Activated CD4-positive, alpha-beta T cell treated with anti-CD3 and anti-CD28 coated beads, Interleukin-2, amount 10 ng/mL, durations not matched to agents 7 days and 5 days (primary cell): ENCODE measurements around the gene KAZN. TPM values are rescaled to one million over a fixed set of nuclear protein-coding genes. Genes with fewer than 3 reads are reported as not detected.
A peak's percentile ranks its signal among the peaks of the same experiment; 100 is the strongest.

ENCODE experiments used
- CTCF ChIA-PET: fragments of 350-600 bp; sonication (Branson Sonifier 250); formaldehyde crosslinking; loops from one replicate; lab custom pipeline; 2021; ENCODE audit warnings: antibody characterized with exemption; lab: Charles Lee
- POLR2A ChIA-PET: fragments of 350-600 bp; sonication (Branson Sonifier 250); formaldehyde crosslinking; loops from one replicate; lab custom pipeline; 2021; ENCODE audit warnings: antibody characterized with exemption; lab: Charles Lee
- DNase-seq: peaks from one replicate; pipeline ENCODE4 v3.0.0-alpha.2; 2020
- H3K27ac Mint-ChIP-seq: one replicate; pipeline ENCODE4 v1.8.0; 2021; ENCODE audit warnings: mild to moderate bottlenecking, moderate library complexity, mixed read lengths
- H3K27me3 Mint-ChIP-seq: one replicate; pipeline ENCODE4 v1.8.0; 2021; ENCODE audit warnings: mixed read lengths
- H3K36me3 Mint-ChIP-seq: one replicate; pipeline ENCODE4 v1.8.0; 2021; ENCODE audit warnings: low read depth, mixed read lengths
- H3K4me1 Mint-ChIP-seq: one replicate; pipeline ENCODE4 v1.8.0; 2021; ENCODE audit warnings: mixed read lengths
- H3K4me3 Mint-ChIP-seq: one replicate; pipeline ENCODE4 v1.8.0; 2021; ENCODE audit warnings: mild to moderate bottlenecking, moderate library complexity, mixed read lengths
- H3K9me3 Mint-ChIP-seq: one replicate; pipeline ENCODE4 v1.8.0; 2021; ENCODE audit warnings: mixed read lengths
- total RNA-seq, 2 experiments: library from RNA; stranded (reverse); gene quantifications; one replicate each; pipeline ENCODE4 v1.2.3, GENCODE V29; 2021

KAZN gene
- total RNA-seq, 2 experiments from 2014 or later, result 0.21 to 0.22 TPM

DNA sequence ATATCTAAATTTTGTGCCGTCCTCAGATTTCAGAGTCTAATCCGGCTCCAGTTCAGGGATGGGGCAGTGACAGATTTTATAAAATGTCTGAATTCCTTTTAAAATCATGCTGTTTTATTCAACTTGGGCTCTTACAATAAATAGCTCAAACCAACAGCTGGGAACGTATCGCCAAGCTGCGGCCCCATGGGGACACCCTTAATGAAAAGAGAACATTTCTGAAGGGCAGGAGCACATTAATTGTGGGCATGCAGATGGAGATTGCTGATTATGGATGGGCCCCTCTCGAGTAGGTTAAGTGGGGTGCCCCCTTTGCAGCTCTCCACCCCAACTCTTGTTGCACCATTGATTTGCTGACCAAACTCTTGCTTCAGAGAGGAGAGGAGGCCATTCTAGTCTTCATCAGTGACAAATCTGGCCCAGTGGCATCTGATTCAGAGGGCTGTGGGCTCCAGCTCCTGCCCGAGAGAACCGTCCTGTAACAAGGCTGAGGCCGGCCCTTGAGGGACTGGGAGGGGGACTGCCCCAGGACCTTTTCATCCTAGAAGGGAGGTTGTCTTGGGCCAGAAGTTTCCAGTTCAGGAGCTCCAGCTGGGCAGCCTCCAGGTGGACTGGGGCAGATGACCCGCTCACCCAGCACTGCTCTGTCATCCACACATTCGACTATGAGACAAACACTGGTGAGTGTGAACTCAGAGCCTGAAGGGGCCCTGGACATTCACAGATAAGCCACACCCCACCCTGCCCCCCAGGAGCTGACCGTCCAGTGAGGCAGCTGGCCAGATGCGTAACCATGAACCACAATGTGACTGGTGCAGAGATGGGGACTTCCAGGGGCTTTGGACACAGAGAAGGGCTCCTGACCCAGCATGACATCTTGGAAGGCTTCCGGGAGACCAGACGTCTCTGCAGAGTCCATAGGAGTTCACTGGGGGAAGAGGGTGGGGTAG is 500.0 kb downstream of the KAZN start:
- Mint-ChIP-seq H3K9me3 (no peaks in the 10 kb centered on the region), H3K27me3 (peaks cover 15% of the 10 kb centered on the region), H3K36me3 (no peaks in the 10 kb centered on the region), H3K4me3 (no peak overlapping the region), H3K4me1 (peaks cover 7% of the 10 kb centered on the region), H3K27ac (no peak overlapping the region)
- ChIA-PET POLR2A (no interaction called here), CTCF (interaction anchor here (0.6 to 2.0 kb wide), 4 partner anchors 14 to 1567 kb away, joined by 3 to 7 read pairs (median 4); no protein-coding TSS in a partner anchor)
- DNase-seq, result no peak

- peaks cover 7% of the 10 kb centered on the region for H3K4me1 Mint-ChIP-seq
- ChIA-PET CTCF (interaction anchor here (0.6 to 2.0 kb wide), 4 partner anchors 13 to 1569 kb away, joined by 3 to 7 read pairs (median 4); no protein-coding TSS in a partner anchor), POLR2A (no interaction called here)
- H3K36me3 Mint-ChIP-seq, result no peaks in the 10 kb centered on the region
- no peaks in the 10 kb centered on the region for H3K9me3 Mint-ChIP-seq
- H3K27me3 Mint-ChIP-seq, result peaks cover 17% of the 10 kb centered on the region
- no peak overlapping the region for H3K27ac Mint-ChIP-seq
- H3K4me3 Mint-ChIP-seq, result no peak overlapping the region
- DNase-seq, result no peak
These were observed 501.1 kb downstream of the KAZN start for GRCh38 chr1:15099441-15100120.

GRCh38 chr1:15100121-15100879 is 501.8 kb downstream of the KAZN start:
- Mint-ChIP-seq H3K27ac (no peak overlapping the region), H3K9me3 (peaks cover 2% of the 10 kb centered on the region), H3K4me1 (peaks cover 7% of the 10 kb centered on the region), H3K36me3 (no peaks in the 10 kb centered on the region), H3K4me3 (no peak overlapping the region), H3K27me3 (peaks cover 22% of the 10 kb centered on the region)
- POLR2A ChIA-PET, result no interaction called here
- CTCF ChIA-PET, result interaction anchor here (1.5 to 2.0 kb wide), 2 partner anchors 16 to 28 kb away, joined by 4 to 7 read pairs; no protein-coding TSS in a partner anchor
- peak; percentile 61 for DNase-seq

- Mint-ChIP-seq H3K36me3 (no peaks in the 10 kb centered on the region), H3K9me3 (peaks cover 2% of the 10 kb centered on the region), H3K27me3 (peaks cover 22% of the 10 kb centered on the region), H3K4me3 (no peak overlapping the region), H3K4me1 (peaks cover 7% of the 10 kb centered on the region), H3K27ac (no peak overlapping the region)
- DNase-seq, result no peak
- POLR2A ChIA-PET, result no interaction called here
- CTCF ChIA-PET, result no interaction called here
These were observed 502.6 kb downstream of the KAZN start for GRCh38 chr1:15100880-15101760.

GRCh38 chr1:15101801-15102200 is 503.3 kb downstream of the KAZN start:
- Mint-ChIP-seq H3K4me1 (peaks cover 7% of the 10 kb centered on the region), H3K9me3 (peaks cover 2% of the 10 kb centered on the region), H3K27me3 (peaks cover 22% of the 10 kb centered on the region), H3K4me3 (no peak overlapping the region), H3K36me3 (no peaks in the 10 kb centered on the region), H3K27ac (no peak overlapping the region)
- no peak for DNase-seq
- ChIA-PET CTCF (no interaction called here), POLR2A (no interaction called here)

DNA sequence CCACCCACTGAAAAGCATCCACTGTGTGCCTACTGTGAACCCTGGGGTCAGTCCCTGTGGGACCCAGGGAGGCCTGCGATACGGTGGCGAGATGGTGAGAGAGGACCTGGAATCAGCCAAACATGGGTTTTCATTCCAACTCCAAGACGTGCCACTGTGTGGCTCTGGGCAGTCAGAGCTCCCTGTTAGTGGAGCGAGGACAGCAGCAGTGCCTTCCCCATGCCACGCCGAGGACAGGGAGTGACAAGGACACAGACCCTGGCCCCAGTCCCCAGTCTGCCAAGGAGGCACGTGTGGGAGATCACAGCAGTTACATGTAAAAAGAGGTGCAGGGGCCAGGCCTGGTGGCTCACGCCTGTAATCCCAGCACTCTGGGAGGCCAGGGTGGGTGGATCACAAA is 504.2 kb downstream of the KAZN start:
- no peaks in the 10 kb centered on the region for H3K36me3 Mint-ChIP-seq
- ChIA-PET POLR2A (no interaction called here), CTCF (no interaction called here)
- DNase-seq, result no peak
- peaks cover 7% of the 10 kb centered on the region for H3K4me1 Mint-ChIP-seq
- H3K27ac Mint-ChIP-seq, result no peak overlapping the region
- peaks cover 22% of the 10 kb centered on the region for H3K27me3 Mint-ChIP-seq
- H3K9me3 Mint-ChIP-seq, result peaks cover 2% of the 10 kb centered on the region
- no peak overlapping the region for H3K4me3 Mint-ChIP-seq

DNA sequence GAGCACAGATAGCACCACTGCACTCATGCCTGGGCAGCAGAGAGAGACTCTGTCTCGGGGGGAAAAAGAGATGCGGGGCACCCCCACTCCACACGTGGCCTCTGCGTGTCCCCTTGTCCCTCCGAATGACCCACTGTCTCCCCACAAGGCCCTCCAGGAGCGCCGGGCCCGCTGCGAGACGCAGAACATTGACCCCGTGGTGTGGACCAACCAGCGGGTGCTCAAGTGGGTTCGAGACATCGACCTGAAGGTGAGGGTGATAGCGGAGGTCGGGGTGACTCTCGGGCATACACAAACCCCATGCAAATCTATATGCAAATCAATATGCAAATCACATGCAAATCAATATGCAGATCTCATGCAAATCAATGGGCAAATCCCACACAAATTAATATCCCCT is 504.7 kb downstream of the KAZN start:
- peaks cover 22% of the 10 kb centered on the region for H3K27me3 Mint-ChIP-seq
- H3K4me1 Mint-ChIP-seq, result peaks cover 7% of the 10 kb centered on the region
- no peak for DNase-seq
- H3K27ac Mint-ChIP-seq, result no peak overlapping the region
- ChIA-PET CTCF (no interaction called here), POLR2A (no interaction called here)
- no peaks in the 10 kb centered on the region for H3K36me3 Mint-ChIP-seq
- H3K9me3 Mint-ChIP-seq, result peaks cover 2% of the 10 kb centered on the region
- no peak overlapping the region for H3K4me3 Mint-ChIP-seq

GRCh38 chr1:15103906-15104305 is 505.4 kb downstream of the KAZN start:
- peaks cover 2% of the 10 kb centered on the region for H3K9me3 Mint-ChIP-seq
- H3K27ac Mint-ChIP-seq, result no peak overlapping the region
- CTCF ChIA-PET, result no interaction called here
- DNase-seq, result no peak
- POLR2A ChIA-PET, result no interaction called here
- no peaks in the 10 kb centered on the region for H3K36me3 Mint-ChIP-seq
- H3K4me3 Mint-ChIP-seq, result no peak overlapping the region
- H3K4me1 Mint-ChIP-seq, result peaks cover 7% of the 10 kb centered on the region
- peaks cover 28% of the 10 kb centered on the region for H3K27me3 Mint-ChIP-seq

DNA sequence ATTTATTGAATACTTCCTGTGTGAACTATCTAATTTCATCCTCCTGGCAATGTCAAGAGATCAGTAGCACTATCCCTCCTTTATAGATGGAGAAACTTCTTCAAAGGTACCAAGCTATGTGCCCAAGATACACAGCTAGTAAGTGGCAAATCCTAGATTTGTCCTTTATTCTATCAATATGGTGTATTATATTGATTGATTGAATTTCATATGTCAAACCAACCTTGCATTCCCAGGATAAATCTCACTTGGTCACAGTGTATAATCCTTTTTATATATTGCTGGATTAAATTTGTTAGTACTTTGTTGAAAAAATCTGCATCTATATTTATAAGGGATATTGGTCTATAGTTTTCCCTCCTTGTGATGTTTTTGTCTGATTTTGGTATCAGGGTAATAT is 506.3 kb downstream of the KAZN start:
- Mint-ChIP-seq H3K36me3 (no peaks in the 10 kb centered on the region), H3K27ac (no peak overlapping the region), H3K9me3 (peaks cover 2% of the 10 kb centered on the region), H3K4me3 (no peak overlapping the region), H3K4me1 (peaks cover 7% of the 10 kb centered on the region), H3K27me3 (peaks cover 27% of the 10 kb centered on the region)
- no peak for DNase-seq
- CTCF ChIA-PET, result interaction anchor here (0.7 to 0.9 kb wide), 2 partner anchors 12 to 20 kb away, joined by 3 to 5 read pairs; no protein-coding TSS in a partner anchor
- POLR2A ChIA-PET, result no interaction called here

GRCh38 chr1:15106608-15107007 is 508.1 kb downstream of the KAZN start:
- no peak overlapping the region for H3K27ac Mint-ChIP-seq
- CTCF ChIA-PET, result interaction anchor here (0.6 kb wide), 1 partner anchor 192 kb away, joined by 3 read pairs; no protein-coding TSS in a partner anchor
- peaks cover 17% of the 10 kb centered on the region for H3K27me3 Mint-ChIP-seq
- no peak overlapping the region for H3K4me3 Mint-ChIP-seq
- POLR2A ChIA-PET, result no interaction called here
- no peaks in the 10 kb centered on the region for H3K36me3 Mint-ChIP-seq
- no peaks in the 10 kb centered on the region for H3K4me1 Mint-ChIP-seq
- peaks cover 2% of the 10 kb centered on the region for H3K9me3 Mint-ChIP-seq
- no peak for DNase-seq

DNA sequence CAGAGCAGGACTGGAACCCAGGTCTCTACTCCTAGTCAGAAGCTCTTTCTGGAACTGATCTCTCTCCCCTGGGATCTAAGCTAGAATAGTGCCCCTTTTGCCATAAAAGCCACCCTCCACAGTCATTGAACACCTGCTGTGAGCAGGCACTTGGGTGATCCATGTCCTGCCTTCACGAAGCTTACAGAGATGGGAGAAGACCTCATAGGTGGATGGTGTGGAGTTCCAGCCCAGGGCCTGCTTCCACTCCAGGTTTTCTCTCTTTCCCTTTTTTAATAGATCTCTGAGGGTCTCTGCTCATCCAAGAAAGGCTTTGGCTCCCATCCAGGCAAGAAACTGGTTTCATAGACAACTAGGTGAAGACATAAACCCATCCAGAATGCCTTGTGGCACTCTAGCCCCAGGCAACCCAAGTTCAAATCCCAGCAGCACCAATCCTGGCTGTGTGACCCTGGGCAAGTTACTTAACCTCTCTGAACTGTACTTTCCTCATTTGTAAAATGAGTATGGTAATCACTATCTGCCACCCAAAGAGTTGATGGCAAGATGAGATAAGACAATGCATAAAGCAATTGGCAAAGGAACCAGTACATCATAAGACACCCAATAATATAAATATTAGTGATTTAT is 508.7 kb downstream of the KAZN start:
- CTCF ChIA-PET, result interaction anchor here (0.6 to 1.0 kb wide), 2 partner anchors 21 to 192 kb away, joined by 3 read pairs; no protein-coding TSS in a partner anchor
- Mint-ChIP-seq H3K27me3 (peaks cover 14% of the 10 kb centered on the region), H3K27ac (no peak overlapping the region), H3K4me1 (peaks cover 5% of the 10 kb centered on the region), H3K9me3 (peaks cover 2% of the 10 kb centered on the region), H3K36me3 (no peaks in the 10 kb centered on the region), H3K4me3 (no peak overlapping the region)
- no peak for DNase-seq
- POLR2A ChIA-PET, result no interaction called here
